A549 (cell line): ENCODE data around the gene IMMT.

Experiments used
- HOXA7 ChIP-seq: fragments of 250-450 bp; sonication (Bioruptor Pico); IDR thresholded peaks from 2 replicates; pipeline ENCODE4 v1.5.0; 2020; ENCODE audit warnings: mild to moderate bottlenecking, moderate library complexity
- JUN ChIP-seq, 2 experiments: fragments of >200 bp; sonication (Bioruptor Twin); formaldehyde crosslinking; IDR thresholded peaks; 2 replicates in 1 of 2; 3 replicates in 1 of 2; pipeline ENCODE4 v1.6.1; 2016 to 2017
- MAZ ChIP-seq: fragments of 150-350 bp; IDR thresholded peaks from 2 replicates; pipeline ENCODE4 v1.6.1; 2014; ENCODE audit warnings: antibody characterized with exemption, low read depth, low read length, borderline replicate concordance
- NR3C1 ChIP-seq: fragments of >200 bp; sonication (Bioruptor Twin); formaldehyde crosslinking; IDR thresholded peaks from 3 replicates; pipeline ENCODE4 v1.6.1; 2017
- POLR2A ChIP-seq: IDR thresholded peaks from 2 replicates; pipeline ENCODE4 v1.6.1; 2012; ENCODE audit warnings: mild to moderate bottlenecking, low read length
- TF ChIP-seq, protein P1 (sequence below): fragments of >200 bp; sonication (Bioruptor Twin); formaldehyde crosslinking; IDR thresholded peaks from 3 replicates; pipeline ENCODE4 v1.5.1; 2016

DNA sequence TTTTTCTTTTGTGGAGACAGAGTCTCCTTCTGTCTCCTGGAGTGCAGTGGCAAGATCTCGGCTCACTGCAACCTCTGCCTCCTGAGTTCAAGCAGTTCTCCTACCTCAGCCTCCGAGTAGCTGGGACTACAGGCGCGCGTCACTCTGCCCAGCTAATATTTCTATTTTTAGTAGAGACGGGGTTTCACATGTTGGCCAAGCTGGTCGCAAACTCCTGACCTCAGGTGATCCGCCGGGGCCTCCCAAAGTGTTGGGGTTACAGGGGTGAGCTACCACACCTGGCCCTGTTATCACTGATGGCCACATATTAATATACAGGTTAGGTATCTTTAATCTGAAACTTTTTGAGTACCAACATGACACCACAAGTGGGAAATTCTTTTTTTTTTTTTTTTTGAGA is 7.4 kb upstream of the IMMT start:
- TF ChIP-seq, protein P1, sequence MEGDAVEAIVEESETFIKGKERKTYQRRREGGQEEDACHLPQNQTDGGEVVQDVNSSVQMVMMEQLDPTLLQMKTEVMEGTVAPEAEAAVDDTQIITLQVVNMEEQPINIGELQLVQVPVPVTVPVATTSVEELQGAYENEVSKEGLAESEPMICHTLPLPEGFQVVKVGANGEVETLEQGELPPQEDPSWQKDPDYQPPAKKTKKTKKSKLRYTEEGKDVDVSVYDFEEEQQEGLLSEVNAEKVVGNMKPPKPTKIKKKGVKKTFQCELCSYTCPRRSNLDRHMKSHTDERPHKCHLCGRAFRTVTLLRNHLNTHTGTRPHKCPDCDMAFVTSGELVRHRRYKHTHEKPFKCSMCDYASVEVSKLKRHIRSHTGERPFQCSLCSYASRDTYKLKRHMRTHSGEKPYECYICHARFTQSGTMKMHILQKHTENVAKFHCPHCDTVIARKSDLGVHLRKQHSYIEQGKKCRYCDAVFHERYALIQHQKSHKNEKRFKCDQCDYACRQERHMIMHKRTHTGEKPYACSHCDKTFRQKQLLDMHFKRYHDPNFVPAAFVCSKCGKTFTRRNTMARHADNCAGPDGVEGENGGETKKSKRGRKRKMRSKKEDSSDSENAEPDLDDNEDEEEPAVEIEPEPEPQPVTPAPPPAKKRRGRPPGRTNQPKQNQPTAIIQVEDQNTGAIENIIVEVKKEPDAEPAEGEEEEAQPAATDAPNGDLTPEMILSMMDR = no peak
- TF ChIP-seq POLR2A (no peak), HOXA7 (CRISPR knock-in tag) (no peak), MAZ (no peak), NR3C1 (no peak), JUN (IDR thresholded peaks at IDR 0.05) (no peak)
